ENCODE results near the gene ARMC5. TPM values are rescaled to one million over a fixed set of nuclear protein-coding genes. Genes with fewer than 3 reads are reported as not detected.
A peak's percentile ranks its signal among the peaks of the same experiment; 100 is the strongest.

Gene ARMC5
- total and polyA plus RNA-seq, 9 of the 15 experiments (the other 6 are each of a cell fraction or from before 2014, with no cell fraction given): 0.11 to 13.5 (median 2.1) TPM

DNA sequence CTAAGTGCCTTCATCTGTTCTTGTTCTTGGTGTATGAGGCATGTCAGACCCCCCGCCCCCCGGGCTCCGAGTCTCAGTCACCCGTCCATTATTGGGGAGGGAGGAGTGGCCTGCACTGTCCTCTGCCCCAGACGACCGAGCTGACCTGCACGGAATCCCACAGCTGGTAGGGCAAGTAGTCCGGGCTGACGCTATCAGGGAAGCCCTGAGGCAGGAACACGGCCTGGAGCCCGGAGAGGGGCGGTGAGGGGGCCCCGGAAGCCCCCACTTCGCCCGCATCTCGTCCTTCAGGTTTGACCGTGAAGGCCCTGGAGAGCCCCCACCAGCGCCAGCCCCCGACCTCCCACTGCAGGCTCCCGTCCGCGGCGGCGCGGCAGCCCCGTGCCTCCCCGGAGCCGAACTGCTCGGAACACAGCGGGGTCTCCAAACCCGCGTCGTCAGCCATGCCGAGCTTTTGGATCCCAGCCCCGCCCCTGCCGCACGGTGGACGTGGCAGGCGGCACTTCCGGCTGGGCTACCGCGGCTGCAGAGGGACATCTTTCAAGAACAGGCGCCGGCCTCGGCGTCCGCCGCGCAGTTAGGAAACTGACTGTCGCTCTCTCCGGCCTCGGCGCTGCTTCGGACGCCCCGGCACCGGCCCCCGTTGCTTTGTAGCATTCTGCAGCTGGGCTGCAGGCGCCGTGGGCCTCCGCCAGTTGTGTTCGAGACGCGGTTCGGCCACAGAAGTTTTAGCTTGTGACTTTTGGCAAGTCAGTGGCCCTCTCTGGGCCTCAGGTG lies 48.8 kb downstream of the ARMC5 start, which contains the start of gene RUSF1 (continued):
- TF ChIP-seq CBX3 (IDR thresholded peaks at IDR 0.05; ENCODE audit: borderline replicate concordance in 1 of 2, low read length in 2 of 2): 0 out of 3 replicates have a peak, but pooled peaks of 1 of the 2 experiments have one; percentile 46
- peak; percentile 72 for TF ChIP-seq FUS (optimal IDR thresholded peaks at IDR 0.05; ENCODE audit: low read depth, low read length)
- TF ChIP-seq MTA3 (IDR thresholded peaks at IDR 0.05; ENCODE audit: borderline replicate concordance): peak; percentile 99
- peak; percentile 93 for TF ChIP-seq GABPA (tag; conservative IDR thresholded peaks at IDR 0.05; ENCODE audit: low read depth)
- no peak for TF ChIP-seq HDAC2 (IDR thresholded peaks at IDR 0.05)
- TF ChIP-seq SRSF1 (IDR thresholded peaks at IDR 0.05; ENCODE audit: low read depth, low read length): no peak
- peak; percentile 24 for TF ChIP-seq NFRKB (IDR thresholded peaks at IDR 0.05; ENCODE audit: low read depth)
- TF ChIP-seq, protein P1, sequence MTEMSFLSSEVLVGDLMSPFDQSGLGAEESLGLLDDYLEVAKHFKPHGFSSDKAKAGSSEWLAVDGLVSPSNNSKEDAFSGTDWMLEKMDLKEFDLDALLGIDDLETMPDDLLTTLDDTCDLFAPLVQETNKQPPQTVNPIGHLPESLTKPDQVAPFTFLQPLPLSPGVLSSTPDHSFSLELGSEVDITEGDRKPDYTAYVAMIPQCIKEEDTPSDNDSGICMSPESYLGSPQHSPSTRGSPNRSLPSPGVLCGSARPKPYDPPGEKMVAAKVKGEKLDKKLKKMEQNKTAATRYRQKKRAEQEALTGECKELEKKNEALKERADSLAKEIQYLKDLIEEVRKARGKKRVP (CRISPR knock-in tag; IDR thresholded peaks at IDR 0.05): no peak
- TF ChIP-seq, protein P2, sequence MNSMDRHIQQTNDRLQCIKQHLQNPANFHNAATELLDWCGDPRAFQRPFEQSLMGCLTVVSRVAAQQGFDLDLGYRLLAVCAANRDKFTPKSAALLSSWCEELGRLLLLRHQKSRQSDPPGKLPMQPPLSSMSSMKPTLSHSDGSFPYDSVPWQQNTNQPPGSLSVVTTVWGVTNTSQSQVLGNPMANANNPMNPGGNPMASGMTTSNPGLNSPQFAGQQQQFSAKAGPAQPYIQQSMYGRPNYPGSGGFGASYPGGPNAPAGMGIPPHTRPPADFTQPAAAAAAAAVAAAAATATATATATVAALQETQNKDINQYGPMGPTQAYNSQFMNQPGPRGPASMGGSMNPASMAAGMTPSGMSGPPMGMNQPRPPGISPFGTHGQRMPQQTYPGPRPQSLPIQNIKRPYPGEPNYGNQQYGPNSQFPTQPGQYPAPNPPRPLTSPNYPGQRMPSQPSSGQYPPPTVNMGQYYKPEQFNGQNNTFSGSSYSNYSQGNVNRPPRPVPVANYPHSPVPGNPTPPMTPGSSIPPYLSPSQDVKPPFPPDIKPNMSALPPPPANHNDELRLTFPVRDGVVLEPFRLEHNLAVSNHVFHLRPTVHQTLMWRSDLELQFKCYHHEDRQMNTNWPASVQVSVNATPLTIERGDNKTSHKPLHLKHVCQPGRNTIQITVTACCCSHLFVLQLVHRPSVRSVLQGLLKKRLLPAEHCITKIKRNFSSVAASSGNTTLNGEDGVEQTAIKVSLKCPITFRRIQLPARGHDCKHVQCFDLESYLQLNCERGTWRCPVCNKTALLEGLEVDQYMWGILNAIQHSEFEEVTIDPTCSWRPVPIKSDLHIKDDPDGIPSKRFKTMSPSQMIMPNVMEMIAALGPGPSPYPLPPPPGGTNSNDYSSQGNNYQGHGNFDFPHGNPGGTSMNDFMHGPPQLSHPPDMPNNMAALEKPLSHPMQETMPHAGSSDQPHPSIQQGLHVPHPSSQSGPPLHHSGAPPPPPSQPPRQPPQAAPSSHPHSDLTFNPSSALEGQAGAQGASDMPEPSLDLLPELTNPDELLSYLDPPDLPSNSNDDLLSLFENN (IDR thresholded peaks at IDR 0.05; ENCODE audit: low read depth in 2 of 2, low read length in 2 of 2): peak in 1 of 2 experiments; percentile 11; a peak in 1 of 4 replicates
- TF ChIP-seq, protein P3, sequence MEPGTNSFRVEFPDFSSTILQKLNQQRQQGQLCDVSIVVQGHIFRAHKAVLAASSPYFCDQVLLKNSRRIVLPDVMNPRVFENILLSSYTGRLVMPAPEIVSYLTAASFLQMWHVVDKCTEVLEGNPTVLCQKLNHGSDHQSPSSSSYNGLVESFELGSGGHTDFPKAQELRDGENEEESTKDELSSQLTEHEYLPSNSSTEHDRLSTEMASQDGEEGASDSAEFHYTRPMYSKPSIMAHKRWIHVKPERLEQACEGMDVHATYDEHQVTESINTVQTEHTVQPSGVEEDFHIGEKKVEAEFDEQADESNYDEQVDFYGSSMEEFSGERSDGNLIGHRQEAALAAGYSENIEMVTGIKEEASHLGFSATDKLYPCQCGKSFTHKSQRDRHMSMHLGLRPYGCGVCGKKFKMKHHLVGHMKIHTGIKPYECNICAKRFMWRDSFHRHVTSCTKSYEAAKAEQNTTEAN (CRISPR knock-in tag; IDR thresholded peaks at IDR 0.05): no peak
- TF ChIP-seq, protein P4, sequence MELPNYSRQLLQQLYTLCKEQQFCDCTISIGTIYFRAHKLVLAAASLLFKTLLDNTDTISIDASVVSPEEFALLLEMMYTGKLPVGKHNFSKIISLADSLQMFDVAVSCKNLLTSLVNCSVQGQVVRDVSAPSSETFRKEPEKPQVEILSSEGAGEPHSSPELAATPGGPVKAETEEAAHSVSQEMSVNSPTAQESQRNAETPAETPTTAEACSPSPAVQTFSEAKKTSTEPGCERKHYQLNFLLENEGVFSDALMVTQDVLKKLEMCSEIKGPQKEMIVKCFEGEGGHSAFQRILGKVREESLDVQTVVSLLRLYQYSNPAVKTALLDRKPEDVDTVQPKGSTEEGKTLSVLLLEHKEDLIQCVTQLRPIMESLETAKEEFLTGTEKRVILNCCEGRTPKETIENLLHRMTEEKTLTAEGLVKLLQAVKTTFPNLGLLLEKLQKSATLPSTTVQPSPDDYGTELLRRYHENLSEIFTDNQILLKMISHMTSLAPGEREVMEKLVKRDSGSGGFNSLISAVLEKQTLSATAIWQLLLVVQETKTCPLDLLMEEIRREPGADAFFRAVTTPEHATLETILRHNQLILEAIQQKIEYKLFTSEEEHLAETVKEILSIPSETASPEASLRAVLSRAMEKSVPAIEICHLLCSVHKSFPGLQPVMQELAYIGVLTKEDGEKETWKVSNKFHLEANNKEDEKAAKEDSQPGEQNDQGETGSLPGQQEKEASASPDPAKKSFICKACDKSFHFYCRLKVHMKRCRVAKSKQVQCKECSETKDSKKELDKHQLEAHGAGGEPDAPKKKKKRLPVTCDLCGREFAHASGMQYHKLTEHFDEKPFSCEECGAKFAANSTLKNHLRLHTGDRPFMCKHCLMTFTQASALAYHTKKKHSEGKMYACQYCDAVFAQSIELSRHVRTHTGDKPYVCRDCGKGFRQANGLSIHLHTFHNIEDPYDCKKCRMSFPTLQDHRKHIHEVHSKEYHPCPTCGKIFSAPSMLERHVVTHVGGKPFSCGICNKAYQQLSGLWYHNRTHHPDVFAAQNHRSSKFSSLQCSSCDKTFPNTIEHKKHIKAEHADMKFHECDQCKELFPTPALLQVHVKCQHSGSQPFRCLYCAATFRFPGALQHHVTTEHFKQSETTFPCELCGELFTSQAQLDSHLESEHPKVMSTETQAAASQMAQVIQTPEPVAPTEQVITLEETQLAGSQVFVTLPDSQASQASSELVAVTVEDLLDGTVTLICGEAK (IDR thresholded peaks at IDR 0.05): peak; percentile 80
- TF ChIP-seq, protein P4 (CRISPR knock-in tag; IDR thresholded peaks at IDR 0.05): no peak
